GM12892 (cell line): ENCODE measurements around the gene DYNLT2.

Experiments
- POLR2A ChIP-seq: IDR thresholded peaks from 2 replicates; pipeline ENCODE4 v1.6.1; 2011; ENCODE audit warnings: low read depth, low read length, control low read depth
- POLR2AphosphoS5 ChIP-seq: IDR thresholded peaks from 2 replicates; pipeline ENCODE4 v1.6.1; 2011; ENCODE audit warnings: low read depth, low read length, control low read depth

DNA sequence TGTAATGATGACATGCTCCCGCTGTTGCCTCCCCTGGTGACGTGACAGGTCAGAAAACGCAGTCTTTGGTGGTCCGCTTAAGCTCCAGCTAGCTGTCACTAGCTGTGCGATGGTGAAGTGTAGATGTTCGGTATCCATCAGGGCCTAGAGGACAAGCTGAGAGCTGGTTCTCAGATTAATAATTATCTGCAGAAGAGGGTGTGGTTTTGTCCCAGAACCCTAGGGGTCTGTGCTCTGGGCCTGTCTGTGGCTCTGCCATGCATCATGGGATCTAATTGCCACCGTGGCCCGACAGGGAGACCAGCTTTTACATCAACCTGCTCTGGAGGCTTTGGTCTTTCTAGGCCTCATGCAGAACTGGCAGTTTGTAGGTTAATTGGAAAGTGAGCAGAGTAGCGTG, 34.2 kb upstream of the DYNLT2 start:
- TF ChIP-seq POLR2A = no peak
- no peak for TF ChIP-seq POLR2AphosphoS5
